ENCODE measurements around the gene DBP.

DBP gene

DNA sequence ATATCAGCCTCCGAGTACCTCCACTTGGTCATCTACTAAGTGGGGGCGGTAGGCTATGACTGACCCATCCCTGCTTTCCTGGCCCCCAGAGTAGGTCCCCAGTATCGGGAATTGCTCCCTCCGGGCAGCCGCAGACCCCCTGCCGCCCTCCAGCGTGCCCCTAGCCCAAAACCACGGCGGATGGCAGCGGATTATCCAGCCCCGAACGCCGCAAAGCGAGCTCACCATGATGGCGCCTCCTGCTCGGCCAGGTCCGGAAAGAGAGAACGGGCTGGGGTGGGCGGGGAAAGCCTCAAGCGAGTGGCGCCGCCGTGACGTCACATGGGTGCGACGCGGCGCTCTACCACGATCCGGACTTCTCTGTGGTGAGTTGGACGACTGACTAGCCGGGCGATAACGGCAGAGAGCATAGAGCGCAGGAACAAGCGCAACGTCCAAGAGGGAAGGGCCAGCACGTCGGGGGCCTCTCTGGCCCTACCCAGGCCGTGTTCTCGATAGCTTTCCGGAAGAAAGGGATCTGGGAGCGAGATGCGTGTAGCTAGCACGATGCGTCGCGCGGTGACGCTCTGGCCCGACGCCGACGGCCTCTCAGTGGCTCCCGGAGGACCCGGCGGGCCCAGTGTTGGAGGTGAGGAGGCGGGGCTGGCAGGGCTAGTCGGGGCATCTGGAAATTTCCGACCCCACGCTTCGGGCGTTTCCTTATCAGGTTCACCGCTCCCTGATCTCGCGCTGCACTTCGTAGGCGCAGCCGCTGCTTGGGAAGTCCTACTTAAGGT, 18.1 kb downstream of the DBP start, which contains the start of the genes RPL18 and SPHK2:
Gene RPL18, minus strand, starts transcription at position 263 of the 776 bp plus-strand sequence. Its CDS starts 35 bp downstream, at position 228.
Gene SPHK2, plus strand, starts transcription at position 591 of the 776 bp plus-strand sequence. CDS start 1,009 bp downstream, outside the sequence.
- Mint-ChIP-seq H3K4me1 (peaks cover 44 to 72% of the 10 kb centered on the region in 2 donors), H3K9me3 (no peaks in the 10 kb centered on the region), H3K27ac (peak within 1 kb of the TSS; percentile 100), H3K4me3 (peak within 1 kb of the TSS; percentile 89 to 99), H3K36me3 (peaks cover 58 to 70% of the 10 kb centered on the region in 2 donors), H3K27me3 (no peaks in the 10 kb centered on the region)
- peak; percentile 86 to 89 for ATAC-seq (replicated peaks)
- peak; percentile 98 for DNase-seq

DNA sequence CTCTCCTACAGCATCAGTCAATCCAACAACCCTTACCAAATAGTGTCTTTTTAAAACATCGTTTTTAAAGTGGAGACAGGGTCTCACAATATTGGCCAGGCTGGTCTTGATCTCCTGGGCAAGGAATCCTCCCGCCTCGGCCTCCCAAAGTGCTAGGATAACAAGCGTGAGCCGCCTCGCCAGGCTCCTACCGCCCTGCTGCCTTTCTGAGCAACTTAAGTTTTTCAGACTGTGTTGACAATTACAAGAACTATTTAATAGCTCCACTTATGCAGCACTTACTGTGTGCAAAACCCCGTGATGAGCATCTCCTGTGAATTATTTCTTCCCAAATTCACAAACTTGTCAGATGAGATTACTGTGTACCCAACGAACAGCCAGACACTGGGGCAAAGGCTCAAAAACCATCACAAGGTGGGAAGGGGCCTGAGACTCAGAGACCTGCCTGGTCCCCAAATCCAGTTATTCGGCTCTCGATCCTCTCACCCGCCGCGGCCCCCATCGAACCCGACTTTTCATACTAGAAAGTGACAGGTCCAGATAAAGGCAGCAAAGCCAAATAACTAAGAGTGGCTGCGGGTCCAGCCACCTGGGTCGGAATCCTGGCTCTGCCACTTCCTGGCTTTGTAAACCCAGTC, 18.8 kb downstream of the DBP start:
- Mint-ChIP-seq H3K36me3 (peaks cover 58 to 71% of the 10 kb centered on the region in 2 donors), H3K9me3 (no peaks in the 10 kb centered on the region), H3K27me3 (no peaks in the 10 kb centered on the region), H3K27ac (peak overlapping the region; percentile 100), H3K4me1 (peaks cover 44 to 65% of the 10 kb centered on the region in 2 donors), H3K4me3 (peak overlapping the region; percentile 89 to 99)
- DNase-seq = no peak
- ATAC-seq (replicated peaks) = no peak

DNA sequence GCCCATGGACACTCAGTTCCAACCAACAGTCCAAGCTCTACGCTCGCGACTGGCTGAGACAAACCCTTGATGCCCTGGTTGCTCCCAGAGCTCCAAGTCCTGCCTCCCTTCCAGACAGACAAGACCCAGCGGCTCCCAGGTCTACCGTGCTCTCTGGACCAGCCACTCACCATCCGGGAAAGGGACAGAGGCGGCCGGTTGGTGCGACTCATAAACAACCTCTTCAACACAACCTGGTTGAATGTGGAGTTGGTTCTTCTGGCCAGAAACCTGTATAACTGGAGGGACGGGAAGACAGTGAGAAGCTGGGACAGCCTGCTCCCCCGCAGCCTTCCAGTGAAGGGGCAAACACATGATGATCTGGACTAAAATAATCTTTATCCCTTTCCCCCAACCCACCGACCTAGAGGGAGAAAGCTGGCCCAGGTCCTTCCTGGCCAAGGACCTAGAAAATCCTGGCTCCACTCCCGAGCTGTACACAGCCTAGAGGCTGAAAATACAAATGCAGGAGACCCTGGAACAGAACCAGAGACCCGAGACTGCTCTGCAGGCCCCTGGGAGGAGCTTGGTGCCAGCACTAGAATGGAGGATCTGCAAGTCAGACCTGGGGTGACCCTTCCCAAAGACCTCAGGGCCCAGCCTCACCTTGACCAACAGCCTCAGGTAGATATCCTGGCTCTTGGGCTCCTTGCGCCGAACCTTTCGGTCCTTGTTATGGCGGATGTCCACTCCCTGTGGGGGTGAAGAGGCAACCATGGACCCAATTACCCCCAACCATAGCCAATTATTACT, 19.8 kb downstream of the DBP start:
- peaks cover 41 to 56% of the 10 kb centered on the region in 2 donors for H3K4me1 Mint-ChIP-seq
- DNase-seq (no peak), ATAC-seq (replicated peaks) (no peak)
- peak overlapping the region; percentile 100 for H3K27ac Mint-ChIP-seq
- H3K4me3 Mint-ChIP-seq = peak overlapping the region; percentile 89 to 99
- H3K9me3 Mint-ChIP-seq = no peaks in the 10 kb centered on the region
- peaks cover 56 to 67% of the 10 kb centered on the region in 2 donors for H3K36me3 Mint-ChIP-seq
- no peaks in the 10 kb centered on the region for H3K27me3 Mint-ChIP-seq

DNA sequence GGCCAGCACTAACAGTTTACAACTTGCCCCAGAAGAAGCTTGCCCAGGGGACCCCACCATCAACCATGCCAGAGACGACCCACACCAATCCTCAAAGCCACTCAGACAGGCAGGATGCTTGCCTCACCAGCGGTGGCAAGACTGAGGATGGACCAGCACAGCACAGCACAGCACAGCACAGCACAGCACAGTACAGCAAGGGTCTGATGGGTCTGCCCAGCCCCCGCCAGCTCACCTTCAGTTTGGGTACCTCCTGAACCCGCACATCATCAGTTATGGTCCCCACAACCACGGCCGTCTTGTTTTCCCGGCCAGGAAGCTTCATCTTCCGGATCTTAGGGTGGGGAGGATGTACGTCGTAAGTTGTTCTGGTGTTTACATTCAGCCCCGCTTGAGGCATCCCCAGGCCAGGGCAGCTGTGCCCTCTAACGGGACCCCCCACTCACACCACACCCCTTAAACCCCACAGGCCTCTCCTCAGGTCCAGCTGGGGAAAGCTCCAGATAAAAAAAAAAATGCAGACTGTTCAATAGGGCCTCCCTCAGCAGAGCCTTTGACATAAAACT, 20.6 kb downstream of the DBP start:
- H3K9me3 Mint-ChIP-seq = no peaks in the 10 kb centered on the region
- H3K4me3 Mint-ChIP-seq = peak overlapping the region; percentile 89 to 99
- ATAC-seq (replicated peaks) = no peak
- peaks cover 60 to 70% of the 10 kb centered on the region in 2 donors for H3K36me3 Mint-ChIP-seq
- DNase-seq = no peak
- no peaks in the 10 kb centered on the region for H3K27me3 Mint-ChIP-seq
- peak overlapping the region; percentile 92 for H3K27ac Mint-ChIP-seq
- H3K4me1 Mint-ChIP-seq = peaks cover 37 to 49% of the 10 kb centered on the region in 2 donors

DNA sequence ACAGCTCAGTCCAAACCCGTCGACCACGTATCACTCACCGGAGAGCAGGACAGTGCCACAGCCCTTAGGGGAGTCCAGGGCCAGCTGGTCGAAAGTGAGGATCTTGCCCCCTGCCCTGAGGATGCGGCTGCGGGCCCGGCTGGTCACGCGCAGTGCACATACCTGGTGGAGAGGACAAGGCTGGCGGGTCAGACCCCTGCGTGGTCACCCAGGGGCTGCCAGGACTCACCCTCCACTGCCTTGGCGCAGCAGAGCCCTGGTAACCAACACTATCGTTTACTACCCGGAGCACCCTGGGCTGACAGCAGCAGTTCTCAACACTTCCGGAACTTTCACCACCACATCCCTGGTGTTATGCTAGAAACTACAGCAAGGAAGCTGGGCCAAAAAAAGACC, 21.1 kb downstream of the DBP start:
- Mint-ChIP-seq H3K36me3 (peaks cover 56 to 66% of the 10 kb centered on the region in 2 donors), H3K27me3 (no peaks in the 10 kb centered on the region), H3K27ac (peak overlapping the region; percentile 92), H3K9me3 (no peaks in the 10 kb centered on the region), H3K4me1 (peaks cover 34 to 45% of the 10 kb centered on the region in 2 donors), H3K4me3 (peak overlapping the region; percentile 89 to 99)
- no peak for ATAC-seq (replicated peaks)
- no peak for DNase-seq

DNA sequence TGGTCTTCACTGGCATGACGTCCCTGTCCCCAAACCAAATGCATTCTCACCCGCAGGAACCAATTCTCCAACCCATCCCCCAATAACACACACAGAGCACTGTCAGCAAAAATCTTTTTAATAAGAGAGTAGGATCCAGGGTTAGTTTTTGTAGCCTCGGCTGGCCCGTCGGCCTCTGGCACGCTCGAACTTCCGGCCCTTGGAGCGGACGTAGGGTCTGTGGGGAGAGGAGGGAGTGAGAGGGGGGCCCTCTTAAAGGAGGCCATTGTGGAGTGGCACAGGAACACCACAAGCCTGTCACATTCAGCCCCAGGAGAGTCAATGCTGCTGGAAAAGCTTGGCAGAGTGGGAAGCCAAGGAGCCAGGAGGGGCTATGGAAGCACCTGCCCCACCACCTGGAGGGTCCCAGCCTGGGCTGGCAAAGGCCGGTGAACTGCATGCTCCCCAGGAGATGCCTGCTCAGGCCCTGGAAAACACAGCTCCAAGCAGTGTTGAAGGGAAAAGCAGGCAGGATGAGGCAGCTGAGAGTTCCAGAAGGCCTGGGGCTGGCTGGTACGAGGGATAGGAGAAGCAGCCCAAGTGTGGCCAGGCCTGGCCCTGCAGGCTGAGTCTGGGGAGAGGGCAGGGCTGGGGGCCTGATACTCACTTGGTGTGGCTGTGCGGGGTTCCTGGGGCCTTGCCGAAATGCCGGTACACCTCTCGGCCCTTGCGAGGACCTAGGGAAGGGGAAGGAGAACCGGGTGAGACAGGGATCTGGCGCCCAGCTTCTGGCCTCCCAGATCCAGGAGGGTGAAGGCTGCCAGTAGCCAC, 21.7 kb downstream of the DBP start:
- Mint-ChIP-seq H3K27ac (peak overlapping the region; percentile 92), H3K9me3 (no peaks in the 10 kb centered on the region), H3K27me3 (no peaks in the 10 kb centered on the region), H3K4me1 (peaks cover 37 to 45% of the 10 kb centered on the region in 2 donors), H3K4me3 (peak overlapping the region; percentile 48 to 70), H3K36me3 (peaks cover 56 to 70% of the 10 kb centered on the region in 2 donors)
- DNase-seq (no peak), ATAC-seq (replicated peaks) (no peak)

DNA sequence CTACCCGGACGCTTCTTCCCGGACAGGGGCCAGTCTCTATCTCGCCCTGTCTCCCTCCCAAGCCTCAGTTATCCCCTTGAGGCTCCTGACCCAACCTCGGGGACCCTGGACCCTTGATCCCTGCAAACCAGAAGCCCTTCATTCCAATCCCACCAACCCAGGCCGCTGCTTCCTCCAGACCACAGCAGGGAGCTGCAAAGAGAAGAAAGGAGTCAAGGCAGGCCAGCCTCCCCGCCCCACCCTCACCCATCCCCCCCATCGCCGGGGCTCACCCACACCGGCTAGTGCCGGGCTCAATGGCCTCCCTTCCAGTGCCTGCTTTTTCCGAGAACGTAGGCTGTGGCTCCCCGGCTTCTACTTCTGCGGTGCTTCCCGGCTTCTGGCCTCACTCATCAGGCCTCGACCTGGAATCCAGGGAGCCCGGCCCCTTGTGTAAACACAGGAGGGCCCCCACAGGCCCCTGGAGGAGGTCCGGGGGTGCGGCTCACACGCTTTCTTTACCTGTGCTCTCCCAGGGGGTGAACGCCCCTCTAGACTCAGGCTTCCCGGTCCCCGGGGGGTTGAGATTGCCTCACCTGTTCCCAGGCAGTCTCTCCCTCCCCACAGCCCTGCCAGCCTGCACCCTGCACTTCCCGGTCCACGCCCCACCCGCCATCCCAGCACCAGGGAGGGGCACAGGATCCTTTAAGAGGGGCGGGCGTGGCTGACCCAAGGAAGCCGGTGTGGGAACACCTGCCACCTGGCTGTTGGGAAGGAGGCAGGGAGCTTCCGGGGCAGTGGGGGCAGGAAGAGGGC, 22.5 kb downstream of the DBP start, which contains the start of gene FAM83E:
Gene FAM83E, minus strand, starts transcription at position 641 of the 795 bp plus-strand sequence. CDS start 1,704 bp downstream, outside the sequence.
- peak within 1 kb of the TSS; percentile 92 for H3K27ac Mint-ChIP-seq
- ATAC-seq (replicated peaks) = no peak

DNA sequence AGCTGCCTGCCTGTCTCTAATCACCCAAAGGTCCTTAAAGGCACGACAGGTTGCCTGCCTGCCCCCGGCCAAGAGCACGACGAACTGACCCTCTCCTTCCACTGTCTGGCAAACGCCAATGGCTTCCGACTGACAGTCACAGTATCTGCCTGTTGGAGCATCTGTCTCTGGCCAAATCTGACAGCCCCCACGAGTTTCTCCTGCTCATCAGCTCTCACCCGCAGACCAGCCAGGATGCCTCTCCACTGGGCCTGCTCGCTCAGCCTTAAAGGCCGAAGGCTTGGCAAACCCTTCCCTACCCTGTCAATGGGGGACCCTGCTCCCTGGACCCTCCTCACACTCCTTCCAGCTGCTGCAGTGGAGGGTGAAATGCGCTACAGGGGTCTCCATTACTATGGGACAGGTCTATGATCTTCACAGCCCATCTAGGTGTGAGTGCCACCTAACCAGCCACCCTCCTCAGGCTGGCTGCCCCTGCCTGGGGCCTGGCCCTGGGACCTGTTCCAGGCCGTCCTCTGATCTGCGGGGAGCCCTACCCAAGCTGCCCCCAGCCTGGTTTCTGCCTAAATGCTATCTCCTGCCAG, 23.2 kb downstream of the DBP start:
- ATAC-seq (replicated peaks) = peak; percentile 6 to 18

More for the DNA sequence above, 22.5 kb downstream of the DBP start, which contains the start of gene FAM83E:
- Mint-ChIP-seq H3K36me3 (peaks cover 55 to 68% of the 10 kb centered on the region in 2 donors), H3K27me3 (no peaks in the 10 kb centered on the region), H3K9me3 (no peaks in the 10 kb centered on the region), H3K4me3 (peak within 1 kb of the TSS; percentile 48 to 99), H3K4me1 (peaks cover 31 to 38% of the 10 kb centered on the region in 2 donors)
- DNase-seq = no peak

DNA sequence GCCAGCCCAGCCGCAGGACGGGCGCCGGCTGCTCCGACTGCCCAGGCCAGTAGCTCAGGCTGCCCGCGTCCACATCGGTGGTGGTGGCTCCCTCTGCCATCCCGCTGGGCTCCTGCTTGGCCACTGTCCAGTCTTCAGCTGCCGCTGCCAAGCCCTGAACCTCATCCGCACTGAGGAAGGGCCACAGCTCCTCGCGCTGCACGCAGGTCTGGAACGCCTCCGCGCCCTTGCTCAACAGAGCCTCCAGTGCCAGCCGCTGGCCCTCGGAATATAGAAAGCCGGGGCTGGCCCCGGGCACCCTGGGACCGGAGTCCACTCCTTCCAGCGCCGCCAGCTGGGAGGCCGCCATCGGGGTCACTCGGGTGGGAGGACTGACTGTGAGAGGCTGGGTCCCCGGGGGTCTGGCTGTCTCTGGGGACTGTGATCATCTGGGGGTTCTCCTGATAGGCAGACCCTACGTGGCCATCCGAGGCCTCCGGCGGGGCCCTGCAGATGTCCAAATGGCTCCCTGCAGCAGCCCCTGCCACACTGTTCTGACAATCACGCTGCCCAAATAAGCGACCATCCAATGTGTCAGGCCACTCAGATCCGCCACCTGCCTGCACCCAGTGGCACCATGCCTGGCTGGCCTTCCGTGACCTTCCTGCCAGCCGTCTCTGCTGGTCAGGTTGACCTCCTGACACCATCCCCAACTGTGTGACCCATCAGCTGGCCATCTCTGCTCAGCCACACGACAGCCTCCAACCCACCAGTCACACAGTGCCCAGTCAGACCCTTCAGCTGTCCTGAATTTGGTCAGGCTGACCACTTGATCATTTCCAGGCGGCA, 23.9 kb downstream of the DBP start:
- peaks cover 45 to 58% of the 10 kb centered on the region in 2 donors for H3K36me3 Mint-ChIP-seq
- H3K4me1 Mint-ChIP-seq = peaks cover 35 to 41% of the 10 kb centered on the region in 2 donors
- ATAC-seq (replicated peaks) = peak in 1 of 2 donors; percentile 2
- H3K9me3 Mint-ChIP-seq = no peaks in the 10 kb centered on the region
- no peak for DNase-seq
- H3K27me3 Mint-ChIP-seq = no peaks in the 10 kb centered on the region
- peak overlapping the region; percentile 92 for H3K27ac Mint-ChIP-seq
- H3K4me3 Mint-ChIP-seq = peak overlapping the region in 1 of 2 donors; percentile 39

More for the DNA sequence above, 23.2 kb downstream of the DBP start:
- Mint-ChIP-seq H3K9me3 (no peaks in the 10 kb centered on the region), H3K36me3 (peaks cover 52 to 65% of the 10 kb centered on the region in 2 donors), H3K4me1 (peaks cover 31 to 41% of the 10 kb centered on the region in 2 donors), H3K4me3 (peak overlapping the region in 1 of 2 donors; percentile 39), H3K27me3 (no peaks in the 10 kb centered on the region), H3K27ac (peak overlapping the region; percentile 92)
- no peak for DNase-seq

DNA sequence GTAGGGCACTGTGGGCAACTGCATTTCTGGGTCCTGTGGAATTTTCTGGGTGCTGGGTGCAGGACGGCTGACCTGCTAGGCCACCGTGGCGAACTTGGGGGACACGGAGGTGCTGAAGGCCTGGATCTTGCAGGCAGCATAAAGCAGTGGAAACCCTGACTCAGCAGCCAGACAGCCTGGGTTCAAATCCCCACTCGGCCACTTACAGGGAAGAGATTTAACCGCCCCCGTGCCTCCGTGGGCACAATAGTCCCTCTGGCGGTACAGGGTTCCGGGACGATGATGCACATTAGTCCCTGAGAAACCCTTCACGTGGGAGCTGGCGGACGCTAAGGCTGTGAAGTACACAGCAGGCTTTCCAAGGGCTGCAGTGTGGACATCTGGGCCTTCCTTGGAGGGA, 25.3 kb downstream of the DBP start:
- Mint-ChIP-seq H3K9me3 (no peaks in the 10 kb centered on the region), H3K4me1 (peaks cover 31 to 34% of the 10 kb centered on the region in 2 donors), H3K4me3 (no peak overlapping the region), H3K27me3 (no peaks in the 10 kb centered on the region), H3K36me3 (peaks cover 33 to 44% of the 10 kb centered on the region in 2 donors), H3K27ac (no peak overlapping the region)
- ATAC-seq (replicated peaks) (no peak), DNase-seq (no peak)

DNA sequence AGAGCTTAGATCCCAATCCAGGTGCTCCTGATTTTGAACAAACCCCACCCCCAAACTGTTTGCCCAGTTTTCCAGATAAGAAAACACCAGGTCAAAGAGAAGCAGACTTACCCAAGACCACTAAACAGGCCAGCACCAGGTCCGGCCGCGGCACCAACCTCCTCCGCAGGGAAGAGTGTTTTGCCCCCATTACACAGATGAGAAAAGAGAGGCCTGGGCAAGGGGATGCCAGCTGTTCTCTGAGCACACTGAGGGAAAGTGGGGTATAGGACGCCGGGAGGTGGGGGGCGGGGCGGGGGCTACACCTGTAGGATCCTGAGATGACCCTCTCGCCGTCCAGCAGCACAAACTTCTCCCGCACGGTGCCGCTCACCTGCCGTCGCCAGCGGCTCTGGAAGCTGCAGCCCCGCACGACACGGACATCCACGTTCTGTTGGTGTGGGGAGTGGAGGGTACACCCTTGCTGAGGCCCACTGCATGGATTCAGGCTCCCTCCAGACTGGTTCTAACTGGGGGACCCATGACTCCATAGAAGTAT, 27.5 kb downstream of the DBP start:
- Mint-ChIP-seq H3K9me3 (no peaks in the 10 kb centered on the region), H3K36me3 (peaks cover 13 to 24% of the 10 kb centered on the region in 2 donors)

More for the DNA sequence above, 27.5 kb downstream of the DBP start:
- Mint-ChIP-seq H3K27ac (no peak overlapping the region), H3K27me3 (no peaks in the 10 kb centered on the region), H3K4me3 (no peak overlapping the region), H3K4me1 (peaks cover 13 to 21% of the 10 kb centered on the region in 2 donors)
- ATAC-seq (replicated peaks) = no peak
- no peak for DNase-seq
